NCI-H2227 (cell line): ENCODE measurements around the gene FHAD1.

Experiments used
- DNase-seq: peaks from one replicate; lab custom pipeline; 2025; ENCODE audit not compliant: unreplicated experiment; lab: John Stamatoyannopoulos, UW

Gene FHAD1

GRCh38 chr1:15246960-15247614, at the start of gene FHAD1:
FHAD1 (plus strand) TSS chr1:15247223; CDS start chr1:15251785, 4,562 bp downstream.
- peak; percentile 88 for DNase-seq

DNA sequence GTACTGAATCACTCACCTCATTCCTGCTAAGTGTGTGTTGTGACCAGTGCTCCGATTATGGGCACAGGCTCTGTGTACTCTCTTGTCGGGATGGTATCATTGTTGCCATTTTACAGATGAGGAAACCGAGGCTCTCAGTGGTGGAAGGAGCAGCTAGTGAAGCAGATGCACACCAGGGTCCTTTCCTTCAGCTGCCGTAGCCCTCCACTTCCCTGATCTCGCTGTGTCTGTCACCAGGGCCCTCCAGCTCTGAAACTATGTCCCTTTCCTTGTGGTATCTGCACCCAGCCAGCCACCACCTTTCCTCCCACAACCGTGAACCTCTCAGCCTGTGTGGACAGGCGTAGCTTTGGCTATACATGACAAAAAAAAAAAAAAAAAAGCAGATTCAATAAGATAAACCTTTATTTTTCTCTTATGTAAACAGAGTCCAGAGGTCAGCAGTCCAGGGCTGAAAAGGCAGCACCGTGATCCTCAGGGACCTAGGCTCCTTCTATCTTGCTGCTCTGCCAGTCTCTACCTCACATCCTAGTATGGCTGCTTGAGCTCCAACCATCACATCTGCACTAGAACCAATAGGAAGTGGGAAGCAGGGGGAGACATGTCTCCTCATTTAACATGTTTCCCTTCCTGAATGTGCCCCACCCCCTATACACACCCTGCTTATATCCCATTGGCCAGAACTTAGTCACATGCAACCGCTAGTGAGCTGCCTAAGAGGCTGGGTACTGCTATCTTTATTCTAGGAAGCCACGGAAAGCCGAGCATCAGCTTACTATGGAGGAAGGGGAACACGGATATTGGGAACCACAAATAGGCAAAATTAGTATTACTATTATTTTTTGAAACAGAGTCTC, 49.2 kb upstream of the FHAD1 start:
- DNase-seq, result no peak

GRCh38 chr1:15198684-15199083, 48.3 kb upstream of the FHAD1 start:
- DNase-seq, result no peak

- DNase-seq, result no peak
Observed at GRCh38 chr1:15201221-15201620, 45.8 kb upstream of the FHAD1 start.

DNA sequence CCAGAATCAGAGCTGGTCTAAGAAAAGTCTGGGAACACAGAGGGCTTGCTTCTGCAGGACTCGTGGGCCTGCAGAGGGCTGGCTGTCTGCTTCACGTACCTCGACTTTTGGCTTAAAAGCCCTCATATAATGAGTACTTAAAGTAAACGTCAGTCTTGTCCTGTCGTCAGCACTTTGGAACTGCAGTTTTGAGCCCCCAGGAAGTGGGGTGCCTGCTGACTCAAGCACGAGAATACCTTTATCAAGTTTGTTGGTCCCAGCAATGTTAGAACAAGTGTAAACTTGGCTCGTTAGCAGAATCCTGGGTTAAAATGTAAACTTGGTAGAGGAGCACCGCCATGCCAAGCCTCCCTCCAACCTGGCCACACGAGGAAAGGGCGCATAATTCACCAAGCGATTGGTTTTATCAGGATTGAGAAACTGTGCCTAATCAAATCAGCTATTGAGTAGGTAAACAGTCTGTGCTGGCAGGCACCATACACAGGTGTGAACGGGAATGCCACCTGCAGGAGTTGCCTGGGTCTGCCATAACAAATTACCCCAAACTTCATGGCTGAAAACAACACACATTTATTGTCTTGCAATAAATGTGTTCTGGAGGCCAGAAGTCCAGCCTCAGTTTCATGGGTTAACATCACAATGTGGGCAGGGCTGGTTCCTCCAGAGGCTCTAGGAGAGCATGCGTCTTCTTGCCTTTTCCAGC, 45.0 kb upstream of the FHAD1 start:
- DNase-seq, result no peak

DNA sequence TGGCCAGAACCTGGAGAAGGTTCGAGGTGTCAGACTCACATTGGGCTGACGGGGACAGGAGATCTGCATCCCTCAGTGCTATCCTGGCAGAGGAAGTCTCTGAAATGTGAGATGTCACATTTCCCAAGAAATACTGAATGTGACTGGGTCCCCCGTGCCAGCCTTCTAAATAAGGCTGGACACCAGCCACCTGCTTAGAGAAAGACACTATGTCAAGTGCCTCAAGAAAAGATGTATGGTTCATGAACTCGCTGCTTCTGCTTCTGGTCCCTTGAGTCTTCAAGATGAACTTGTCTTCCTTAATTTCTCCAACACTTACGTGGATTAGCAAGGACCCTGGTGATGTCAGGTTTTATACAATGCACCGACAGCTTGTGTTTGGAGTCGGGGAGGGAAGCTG, 42.1 kb upstream of the FHAD1 start:
- DNase-seq, result no peak

- no peak for DNase-seq
Observed at GRCh38 chr1:15205586-15206346, 41.3 kb upstream of the FHAD1 start.

DNA sequence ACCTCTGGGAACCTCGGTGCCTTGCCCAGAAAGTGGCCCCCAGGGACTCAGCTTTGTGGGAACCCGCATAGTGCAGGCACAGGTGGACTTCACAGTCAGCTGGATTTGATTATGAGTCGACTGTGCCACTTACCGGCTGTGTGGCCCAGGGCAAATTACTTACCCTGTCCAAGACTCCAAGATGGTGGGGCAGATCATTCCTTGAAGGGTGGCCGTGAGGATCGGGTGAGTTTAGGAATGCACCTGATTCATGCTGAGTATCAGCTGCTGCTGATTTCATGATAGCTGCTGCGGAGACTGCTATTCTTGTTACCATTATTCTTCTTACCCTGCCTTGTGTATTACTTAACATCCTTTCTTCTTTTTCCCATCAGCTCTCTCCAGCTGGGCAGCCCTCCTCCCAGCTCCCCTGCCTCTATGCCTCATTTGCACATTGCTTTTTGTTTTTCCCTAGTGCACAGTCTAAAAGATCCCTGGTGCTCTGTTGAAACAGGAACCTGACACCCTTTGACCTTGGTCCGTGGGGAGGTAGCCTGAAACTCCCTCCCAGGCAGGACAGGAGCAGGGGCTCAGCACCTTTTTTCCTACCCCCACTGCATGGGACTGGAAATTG, 40.5 kb upstream of the FHAD1 start:
- no peak for DNase-seq

DNA sequence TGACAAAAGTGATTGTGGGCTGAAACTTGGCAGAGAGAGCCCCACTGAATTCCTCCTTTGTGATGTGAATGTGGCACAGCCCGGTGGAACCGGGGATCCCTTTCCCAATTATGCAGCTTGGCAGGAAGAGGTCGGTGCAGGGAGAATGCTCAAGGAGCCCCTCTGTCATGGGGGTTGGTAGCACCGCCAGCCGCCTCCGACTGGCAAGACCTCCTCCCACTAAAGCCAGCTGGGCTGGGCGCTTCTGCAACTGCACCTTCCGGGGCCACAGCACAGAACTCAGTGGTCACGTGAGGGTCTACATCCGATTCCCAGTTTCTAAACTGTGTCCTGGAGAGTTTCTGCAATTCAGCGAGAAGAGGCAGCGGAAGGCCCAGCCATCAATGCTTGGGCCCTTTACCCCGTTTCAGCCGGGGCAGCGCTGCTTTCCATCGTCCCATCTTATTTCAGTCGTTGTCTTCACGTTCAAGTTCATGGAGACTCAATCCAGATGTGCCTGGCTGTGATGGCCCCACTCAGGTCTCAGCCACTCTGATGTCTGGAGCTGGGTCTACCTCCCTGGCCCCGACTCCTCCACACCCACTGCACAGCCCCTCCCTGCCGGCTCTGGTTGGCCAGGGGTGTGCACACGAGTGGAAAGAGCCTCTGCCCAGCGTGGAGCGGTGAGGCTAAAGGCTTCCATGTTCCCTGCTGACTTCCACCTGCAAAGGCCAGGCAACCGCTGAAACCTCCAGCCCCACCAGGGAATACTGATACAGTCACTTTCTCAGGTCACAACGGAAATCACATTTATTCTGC, 39.8 kb upstream of the FHAD1 start:
- DNase-seq, result no peak

GRCh38 chr1:15207829-15208429, 39.1 kb upstream of the FHAD1 start:
- no peak for DNase-seq

- no peak for DNase-seq
Observed at GRCh38 chr1:15210651-15211375, 36.2 kb upstream of the FHAD1 start.

- DNase-seq, result no peak
Observed at GRCh38 chr1:15211424-15211823, 35.6 kb upstream of the FHAD1 start.

GRCh38 chr1:15212216-15212953, 34.6 kb upstream of the FHAD1 start:
- no peak for DNase-seq

DNA sequence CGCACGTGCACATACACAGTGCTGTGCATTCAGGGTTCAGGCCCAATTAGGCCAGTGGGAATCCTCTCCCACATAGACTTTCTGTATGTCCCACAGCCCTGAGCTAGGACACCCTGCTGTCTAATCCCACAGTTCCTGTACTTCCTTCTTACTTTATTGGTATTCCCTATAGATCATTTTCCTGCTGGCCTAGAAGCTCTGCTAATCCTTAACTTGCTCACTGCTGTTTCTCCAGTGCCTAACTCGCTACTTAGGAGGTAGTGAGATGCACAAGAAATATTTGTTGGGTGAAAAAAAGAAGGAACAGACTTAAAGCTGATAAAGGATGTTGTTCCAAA, 34.1 kb upstream of the FHAD1 start:
- no peak for DNase-seq

DNA sequence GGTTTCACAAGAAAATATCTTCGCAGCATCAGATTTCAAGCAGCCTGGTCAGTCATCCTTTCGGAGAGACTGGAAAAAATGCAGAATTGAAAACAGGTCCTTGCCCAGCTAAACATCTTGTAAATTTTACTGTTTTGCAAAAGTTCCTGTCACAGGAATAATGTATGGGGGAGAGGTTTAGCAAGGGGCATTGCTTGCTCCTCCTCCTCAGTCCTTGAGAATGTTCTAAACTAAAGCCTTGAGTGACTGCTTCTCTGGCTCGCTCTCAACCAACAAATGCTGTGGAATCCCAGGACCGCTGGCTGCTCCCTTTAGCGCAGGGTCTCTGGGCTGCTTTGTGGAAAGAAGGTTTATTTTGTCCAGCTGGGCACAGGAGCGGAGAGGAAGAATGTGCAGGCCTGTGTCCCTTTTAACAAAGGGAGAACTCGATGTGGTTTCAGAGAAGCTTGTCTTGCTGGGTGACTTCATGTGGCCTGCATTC, 33.6 kb upstream of the FHAD1 start:
- no peak for DNase-seq

- DNase-seq, result no peak
Observed at GRCh38 chr1:15214527-15214926, 32.5 kb upstream of the FHAD1 start.

GRCh38 chr1:15215116-15215515, 31.9 kb upstream of the FHAD1 start:
- DNase-seq, result no peak

GRCh38 chr1:15217654-15218053, 29.4 kb upstream of the FHAD1 start:
- DNase-seq, result no peak
